ENCODE results near the gene CFAP77. TPM values are rescaled to one million over a fixed set of nuclear protein-coding genes. Genes with fewer than 3 reads are reported as not detected.

CFAP77 gene
- polyA plus RNA-seq, 1 of the 3 experiments (the other 2 are of a cell fraction): 1.1 TPM

- ChIA-PET POLR2A (no interaction called here), CTCF (interaction anchor here (0.6 to 1.2 kb wide), 2 partner anchors 124 to 519 kb away, joined by 3 read pairs; no protein-coding TSS in a partner anchor)
- H3F3A ChIP-seq (replicated peaks; ENCODE audit: insufficient read depth): peaks cover 14% of the 10 kb centered on the region
- no peaks in the 10 kb centered on the region for H3K27me3 ChIP-seq (ENCODE audit: insufficient read depth)
- TF ChIP-seq JUND (IDR thresholded peaks at IDR 0.05): no peak
- no peak for TF ChIP-seq GATA2 (CRISPR knock-in tag; IDR thresholded peaks at IDR 0.05)
- no peak for TF ChIP-seq SMC3 (IDR thresholded peaks at IDR 0.05; ENCODE audit: low read depth, low read length)
- TF ChIP-seq RCOR1 (IDR thresholded peaks at IDR 0.05; ENCODE audit: low read length): no peak
- TF ChIP-seq MEF2A (IDR thresholded peaks at IDR 0.05; ENCODE audit: borderline replicate concordance, low read depth): no peak
- no peak for TF ChIP-seq ELF1 (IDR thresholded peaks at IDR 0.05)
- TF ChIP-seq TAF1 (IDR thresholded peaks at IDR 0.05; ENCODE audit: borderline replicate concordance, low read depth, low read length): no peak
- no peak for TF ChIP-seq TCF12 (IDR thresholded peaks at IDR 0.05)
- no peak for TF ChIP-seq FOXM1 (IDR thresholded peaks at IDR 0.05; ENCODE audit: low read depth)
- no peak for TF ChIP-seq NRF1 (IDR thresholded peaks at IDR 0.05; ENCODE audit: low read depth, low read length)
- TF ChIP-seq FOSL2 (IDR thresholded peaks at IDR 0.05; ENCODE audit: borderline replicate concordance, low read depth): no peak
- TF ChIP-seq CHD2 (IDR thresholded peaks at IDR 0.05; ENCODE audit: low read length, partially characterized antibody): no peak
- TF ChIP-seq, protein P1, sequence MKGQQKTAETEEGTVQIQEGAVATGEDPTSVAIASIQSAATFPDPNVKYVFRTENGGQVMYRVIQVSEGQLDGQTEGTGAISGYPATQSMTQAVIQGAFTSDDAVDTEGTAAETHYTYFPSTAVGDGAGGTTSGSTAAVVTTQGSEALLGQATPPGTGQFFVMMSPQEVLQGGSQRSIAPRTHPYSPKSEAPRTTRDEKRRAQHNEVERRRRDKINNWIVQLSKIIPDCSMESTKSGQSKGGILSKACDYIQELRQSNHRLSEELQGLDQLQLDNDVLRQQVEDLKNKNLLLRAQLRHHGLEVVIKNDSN (IDR thresholded peaks at IDR 0.05; ENCODE audit: borderline replicate concordance, low read depth): no peak
- no peak for TF ChIP-seq MAX (IDR thresholded peaks at IDR 0.05; ENCODE audit: low read depth)
- TF ChIP-seq TEAD4 (IDR thresholded peaks at IDR 0.05; ENCODE audit: borderline replicate concordance, insufficient read depth): no peak
- TF ChIP-seq, protein P2, sequence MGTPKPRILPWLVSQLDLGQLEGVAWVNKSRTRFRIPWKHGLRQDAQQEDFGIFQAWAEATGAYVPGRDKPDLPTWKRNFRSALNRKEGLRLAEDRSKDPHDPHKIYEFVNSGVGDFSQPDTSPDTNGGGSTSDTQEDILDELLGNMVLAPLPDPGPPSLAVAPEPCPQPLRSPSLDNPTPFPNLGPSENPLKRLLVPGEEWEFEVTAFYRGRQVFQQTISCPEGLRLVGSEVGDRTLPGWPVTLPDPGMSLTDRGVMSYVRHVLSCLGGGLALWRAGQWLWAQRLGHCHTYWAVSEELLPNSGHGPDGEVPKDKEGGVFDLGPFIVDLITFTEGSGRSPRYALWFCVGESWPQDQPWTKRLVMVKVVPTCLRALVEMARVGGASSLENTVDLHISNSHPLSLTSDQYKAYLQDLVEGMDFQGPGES (IDR thresholded peaks at IDR 0.05; ENCODE audit: low read depth, low read length): no peak
- TF ChIP-seq GABPA (IDR thresholded peaks at IDR 0.05; ENCODE audit: low read depth): no peak
- no peak for TF ChIP-seq MXI1 (IDR thresholded peaks at IDR 0.05; ENCODE audit: low read depth, low read length)
- TF ChIP-seq NFIC (IDR thresholded peaks at IDR 0.05; ENCODE audit: borderline replicate concordance): no peak
- no peak overlapping the region for H3K9ac ChIP-seq
- H4K20me1 ChIP-seq (ENCODE audit: insufficient read depth): no peaks in the 10 kb centered on the region
- H3K4me3 ChIP-seq (ENCODE audit: low read depth in 2 of 2, low read length in 1 of 2): no peak overlapping the region
- DNase-seq: no peak
- no peaks in the 10 kb centered on the region for H3K9me3 ChIP-seq
- H3K9me2 ChIP-seq: no peaks in the 10 kb centered on the region
- H3K79me2 ChIP-seq (ENCODE audit: insufficient read depth): no peaks in the 10 kb centered on the region
- H3K4me1 ChIP-seq (ENCODE audit: control insufficient read depth in 1 of 2, insufficient read depth in 2 of 2, low read depth in 1 of 2, low read length in 1 of 2): no peaks in the 10 kb centered on the region
- H3K27ac ChIP-seq (ENCODE audit: low read depth in 2 of 2, low read length in 1 of 2): no peak overlapping the region
- no peak overlapping the region for H3K4me2 ChIP-seq
- H3K36me3 ChIP-seq (replicated peaks in 1 of 2; ENCODE audit: control insufficient read depth in 1 of 2, insufficient read depth in 2 of 2, low read length in 1 of 2): peaks cover 48 to 70% of the 10 kb centered on the region in 2 experiments
- no peak overlapping the region for H2AFZ ChIP-seq (ENCODE audit: low read depth)
- 97% methylated on average over 10 of the region's 10 CpGs for WGBS (ENCODE audit: low lambda C conversion rate)
Observed at GRCh38 chr9:132383462-132383883, 26.5 kb upstream of the CFAP77 start.

DNA sequence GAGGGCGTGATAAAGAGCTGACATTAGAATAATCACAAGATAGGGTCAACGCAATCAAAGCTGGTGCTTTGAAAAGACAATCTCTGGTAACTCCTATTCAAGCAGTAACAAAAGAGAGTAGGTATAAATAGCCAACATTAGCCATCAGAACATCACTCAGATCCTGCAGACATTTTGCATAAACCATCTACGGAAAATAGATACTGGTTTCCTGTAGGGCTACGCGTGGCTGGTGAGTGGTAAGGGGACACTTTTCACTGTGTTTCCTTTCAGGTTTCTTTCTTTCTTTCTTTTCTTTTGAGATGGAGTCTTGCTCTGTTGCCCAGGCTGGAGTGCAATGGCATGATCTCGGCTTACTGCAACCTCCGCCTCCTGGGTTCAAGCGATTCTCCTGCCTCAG is 25.6 kb upstream of the CFAP77 start:
- Histone ChIP-seq H3K27me3 (ENCODE audit: insufficient read depth) (no peaks in the 10 kb centered on the region), H3K4me2 (no peak overlapping the region), H3K27ac (ENCODE audit: low read depth in 2 of 2, low read length in 1 of 2) (no peak overlapping the region), H2AFZ (ENCODE audit: low read depth) (no peak overlapping the region), H3K9me3 (no peaks in the 10 kb centered on the region), H3K4me3 (ENCODE audit: low read depth in 2 of 2, low read length in 1 of 2) (no peak overlapping the region), H3K4me1 (ENCODE audit: control insufficient read depth in 1 of 2, insufficient read depth in 2 of 2, low read depth in 1 of 2, low read length in 1 of 2) (no peaks in the 10 kb centered on the region), H3K9me2 (no peaks in the 10 kb centered on the region), H3K79me2 (ENCODE audit: insufficient read depth) (no peaks in the 10 kb centered on the region), H4K20me1 (ENCODE audit: insufficient read depth) (no peaks in the 10 kb centered on the region), H3F3A (replicated peaks; ENCODE audit: insufficient read depth) (peaks cover 5% of the 10 kb centered on the region), H3K36me3 (replicated peaks in 1 of 2; ENCODE audit: control insufficient read depth in 1 of 2, insufficient read depth in 2 of 2, low read length in 1 of 2) (peaks cover 48 to 68% of the 10 kb centered on the region in 2 experiments), H3K9ac (no peak overlapping the region)
- ChIA-PET POLR2A (no interaction called here), CTCF (interaction anchor here (1.2 kb wide), 1 partner anchor 518 kb away, joined by 3 read pairs; no protein-coding TSS in a partner anchor)
- TF ChIP-seq, protein P2 (IDR thresholded peaks at IDR 0.05; ENCODE audit: low read depth, low read length): no peak
- DNase-seq: no peak
- 98% methylated on average over 8 of the region's 8 CpGs for WGBS (ENCODE audit: low lambda C conversion rate)
